CD4-positive, alpha-beta T cell treated with Interleukin-1 beta for 1 hour (primary cell): ENCODE results near the gene VAPB.

Experiments
- DNase-seq, 2 donors: peaks; one replicate each; pipeline ENCODE4 v3.0.0-alpha.2; 2020 to 2022

Gene VAPB

DNA sequence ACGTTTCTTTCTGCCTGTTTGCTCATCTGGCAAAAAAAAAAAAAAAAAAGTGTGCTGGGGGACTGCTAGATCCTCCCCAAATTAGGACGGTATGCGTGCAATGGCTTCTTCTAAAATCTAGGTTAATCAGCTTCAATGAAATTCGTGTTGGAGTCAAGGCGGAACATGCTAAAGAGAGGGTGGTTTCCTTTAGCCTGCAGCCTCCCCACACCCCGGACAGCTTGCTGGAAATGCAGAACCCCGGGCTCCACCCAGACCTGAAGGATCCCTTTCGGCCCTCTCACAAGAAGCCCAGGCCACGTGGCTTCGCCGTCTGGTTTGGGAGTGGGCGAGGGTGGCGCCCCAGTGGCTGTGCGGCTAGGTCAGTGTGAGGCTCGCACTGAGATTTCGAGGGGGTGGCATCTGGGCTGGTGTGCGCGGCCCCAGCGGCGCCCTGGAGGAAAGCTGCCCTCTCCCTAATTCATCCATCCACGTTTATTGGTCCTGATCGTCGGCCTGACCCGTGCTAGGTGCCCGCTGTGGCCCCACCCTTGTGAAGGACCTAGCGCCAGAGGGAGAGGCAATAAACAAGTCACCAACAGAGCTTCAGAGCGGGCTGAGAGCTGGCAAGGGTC lies 77.2 kb downstream of the VAPB start:
- DNase-seq = no peak

- DNase-seq = no peak
Measured at GRCh38 chr20:58466729-58467571, 77.9 kb downstream of the VAPB start.

- no peak for DNase-seq
Measured at GRCh38 chr20:58467572-58468527, 78.8 kb downstream of the VAPB start.

DNA sequence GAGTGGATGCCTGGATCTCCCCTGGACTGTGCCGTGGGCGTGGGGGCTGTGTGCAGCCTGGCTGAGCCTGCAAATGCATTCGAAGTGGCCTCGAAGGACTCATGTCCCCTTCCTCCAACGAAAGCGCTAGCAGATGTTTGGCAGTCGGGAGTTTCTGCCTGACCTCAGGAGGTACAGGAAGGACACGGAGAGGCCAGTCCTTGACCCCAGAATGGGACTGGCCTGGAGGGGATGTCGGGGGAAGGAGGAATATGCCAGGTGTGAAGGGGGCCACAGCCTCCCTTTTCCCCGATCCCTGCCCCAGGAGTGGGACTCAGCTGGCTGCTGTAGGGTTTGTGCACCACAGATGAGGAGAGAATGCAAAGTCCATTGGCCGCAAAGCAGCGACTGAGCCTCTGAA lies 80.6 kb downstream of the VAPB start:
- no peak for DNase-seq

DNA sequence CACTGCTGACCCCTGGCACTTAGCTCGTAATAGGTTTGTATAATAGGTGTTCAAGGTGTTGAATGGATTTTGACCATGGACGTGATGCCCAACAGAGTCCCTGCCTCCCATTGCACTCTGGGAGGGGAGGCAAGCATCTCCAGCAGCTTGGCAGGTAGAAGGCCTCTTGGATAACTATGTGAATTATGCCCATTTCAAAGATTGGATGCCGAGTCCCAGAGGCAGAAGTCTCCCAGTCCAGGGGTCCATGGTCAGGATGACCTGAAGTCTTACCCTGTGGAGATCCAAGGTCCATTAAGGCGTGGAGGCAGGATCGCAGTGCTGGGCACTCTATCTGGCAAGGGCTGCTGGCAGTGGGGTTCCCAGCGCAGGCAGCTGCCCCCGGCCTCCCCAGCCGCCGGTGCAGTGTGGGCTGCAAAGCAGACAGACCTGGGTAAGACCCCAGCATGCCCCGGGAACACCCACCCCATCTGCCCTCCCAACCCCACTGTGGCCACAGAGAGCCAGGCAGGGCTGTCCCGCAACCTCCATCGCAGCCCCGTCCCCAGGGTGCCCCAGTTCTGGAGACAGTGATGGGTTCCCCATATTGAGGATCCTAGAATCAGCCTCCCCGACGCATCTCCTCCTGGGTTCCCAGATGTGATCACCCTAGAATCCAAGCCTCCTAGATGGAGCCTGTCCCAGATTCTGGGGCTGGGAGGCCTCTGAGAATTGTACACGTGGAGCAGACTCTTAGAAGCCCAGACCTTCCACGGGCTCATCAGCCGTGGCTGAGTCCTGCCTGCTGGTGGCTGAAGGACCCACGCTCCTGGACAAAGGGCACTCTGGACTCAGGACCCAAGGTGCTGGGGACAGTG lies 81.5 kb downstream of the VAPB start:
- DNase-seq = no peak

- no peak for DNase-seq
Measured at GRCh38 chr20:58471193-58472164, 82.5 kb downstream of the VAPB start.

- no peak for DNase-seq
Measured at GRCh38 chr20:58472273-58473018, 83.4 kb downstream of the VAPB start.

- no peak for DNase-seq
Measured at GRCh38 chr20:58473453-58474425, 84.7 kb downstream of the VAPB start.

GRCh38 chr20:58475466-58475865 lies 86.4 kb downstream of the VAPB start:
- DNase-seq = no peak

DNA sequence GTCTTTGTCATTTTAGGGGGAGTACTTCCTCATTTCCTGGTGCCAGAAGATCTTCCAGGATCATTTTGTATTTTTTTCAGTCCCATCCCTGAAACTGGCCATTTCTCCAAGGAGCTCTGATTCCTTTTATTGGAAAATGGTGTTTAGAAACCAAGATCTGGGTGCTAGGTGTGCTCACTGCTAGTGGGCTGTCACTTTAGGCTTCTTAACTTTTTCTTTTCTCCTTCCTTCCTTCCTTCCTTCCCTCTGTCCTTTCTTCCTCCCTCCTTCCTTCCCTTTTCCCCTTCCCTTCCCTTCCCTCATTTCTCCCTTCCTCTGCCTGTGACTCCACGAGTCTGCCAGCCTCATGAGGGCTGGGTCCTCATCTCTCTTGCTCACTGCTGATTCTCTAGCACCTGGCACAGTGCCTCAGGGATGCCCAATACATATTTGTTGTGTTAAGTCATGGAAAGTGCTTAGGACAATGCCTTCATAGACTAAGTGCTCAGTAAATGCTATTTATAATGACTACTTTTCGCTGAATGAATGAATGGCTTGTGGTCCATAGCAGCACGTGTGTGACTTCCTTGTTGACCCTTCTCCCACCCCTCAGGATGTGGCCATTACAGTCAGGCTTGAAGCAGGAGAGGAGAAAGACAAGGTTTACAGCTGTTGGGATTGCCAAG lies 89.2 kb downstream of the VAPB start:
- no peak for DNase-seq

GRCh38 chr20:58479726-58480440 lies 90.9 kb downstream of the VAPB start:
- no peak for DNase-seq

DNA sequence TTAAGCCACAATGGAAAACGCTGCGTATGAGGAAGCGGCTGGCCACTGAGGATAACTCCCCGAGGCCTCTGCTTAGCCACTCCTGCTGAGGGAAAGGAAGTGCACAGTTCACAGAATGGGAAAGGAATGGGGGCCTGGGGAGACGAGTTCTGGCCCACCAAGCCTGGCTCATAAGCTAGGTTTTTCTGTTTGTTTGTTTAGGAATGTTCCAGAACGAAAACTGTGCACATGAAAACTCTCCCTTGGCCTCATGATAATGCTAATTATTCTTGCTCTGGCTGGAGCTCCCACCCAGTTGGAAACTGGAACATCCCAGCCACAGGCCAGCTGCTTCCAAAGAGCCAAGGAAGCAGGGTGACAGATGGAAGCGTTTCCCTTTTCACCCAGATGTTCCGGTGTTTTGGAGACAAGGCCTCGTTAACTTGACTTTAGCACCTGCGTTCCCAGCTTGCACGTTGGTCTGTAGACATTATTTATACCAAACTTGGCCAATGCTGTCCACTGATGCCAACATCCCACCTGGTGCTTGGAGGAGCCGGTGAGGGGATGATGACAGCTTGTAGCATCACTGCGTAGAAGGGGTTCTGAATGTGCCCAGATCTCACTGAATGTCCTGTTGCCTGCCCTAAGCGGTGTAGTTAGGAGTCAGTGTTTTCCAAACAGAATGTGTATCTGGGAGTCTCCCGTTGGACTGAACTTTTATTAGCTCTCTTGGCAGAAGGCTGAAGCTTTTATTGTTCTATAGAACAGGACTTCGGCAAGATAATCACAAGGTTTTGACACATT lies 91.7 kb downstream of the VAPB start:
- no peak for DNase-seq

- peak; percentile 17 to 29 for DNase-seq
Measured at GRCh38 chr20:58481481-58482021, 92.5 kb downstream of the VAPB start.

DNA sequence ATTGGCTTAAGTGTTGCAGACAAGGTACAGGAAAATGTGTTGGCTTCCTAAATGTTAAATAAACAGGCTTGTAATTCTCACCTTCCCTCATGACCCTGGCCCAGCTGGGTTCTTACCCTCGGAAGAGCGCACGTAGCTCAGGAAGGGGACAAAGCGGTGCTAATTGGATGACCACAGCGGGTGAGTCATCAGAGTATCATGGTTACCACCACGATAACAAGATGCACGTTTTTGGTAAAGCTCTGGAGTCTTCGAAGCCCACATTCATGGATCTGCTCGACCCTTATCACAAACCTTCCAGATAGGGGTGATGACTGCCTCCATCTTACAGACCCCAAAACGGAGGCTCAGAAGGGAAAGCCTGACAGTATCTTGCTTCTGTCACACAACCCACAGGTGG lies 93.4 kb downstream of the VAPB start:
- DNase-seq = no peak

GRCh38 chr20:58483051-58483450 lies 94.0 kb downstream of the VAPB start:
- no peak for DNase-seq

GRCh38 chr20:58483470-58483869 lies 94.4 kb downstream of the VAPB start:
- no peak for DNase-seq

GRCh38 chr20:58485393-58485792 lies 96.4 kb downstream of the VAPB start:
- DNase-seq = no peak
